CD4-positive, alpha-beta T cell treated with Interferon gamma for 1 hour (primary cell): ENCODE measurements around the gene FRMD5.
A peak's percentile ranks its signal among the peaks of the same experiment; 100 is the strongest.
"Not testable (repeated sequence)": the region's sequence is repeated elsewhere in the genome, so short reads cannot be mapped to it uniquely, and the experiment has no call there.

Experiments
- DNase-seq: peaks from one replicate; pipeline ENCODE4 v3.0.0-alpha.2; 2020

Gene FRMD5

DNA sequence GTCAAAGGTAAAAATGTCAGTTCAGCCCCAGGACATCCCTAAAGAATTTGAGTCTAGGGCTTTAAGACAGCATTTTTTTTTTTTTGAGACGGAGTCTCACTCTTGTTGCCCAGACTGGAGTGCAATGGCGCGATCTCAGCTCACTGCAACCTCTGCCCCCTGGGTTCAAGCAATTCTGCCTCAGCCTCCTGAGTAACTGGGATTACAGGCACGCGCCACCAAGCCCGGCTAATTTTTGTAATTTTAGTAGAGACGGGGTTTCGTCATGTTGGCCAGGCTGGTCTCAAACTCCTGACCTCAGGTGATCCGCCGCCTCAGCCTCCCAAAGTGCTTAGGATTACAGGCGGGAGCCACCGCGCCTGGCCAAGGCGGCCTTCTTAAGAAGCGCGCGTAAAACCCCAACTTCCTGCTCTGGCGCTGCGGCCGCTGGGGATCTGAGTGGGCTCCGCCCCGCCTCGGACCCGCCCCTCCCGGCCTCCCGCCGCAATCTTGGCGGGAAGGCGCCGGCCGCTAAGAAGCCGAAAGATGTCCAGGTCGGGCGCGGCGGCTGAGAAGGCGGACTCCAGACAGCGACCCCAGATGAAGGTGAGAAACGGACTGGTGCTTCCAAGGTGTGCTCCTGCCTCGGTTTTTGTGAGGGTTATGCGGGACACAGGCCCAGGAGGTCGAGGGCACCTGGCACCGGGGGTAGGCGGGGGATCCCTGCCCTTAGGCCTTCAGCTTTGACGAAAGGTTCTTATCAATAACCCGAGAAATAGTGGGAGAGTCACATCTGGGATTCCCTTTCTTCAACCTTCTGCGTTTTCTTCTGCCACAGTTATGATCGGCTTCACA is 368.3 kb downstream of the FRMD5 start, which contains the start of gene WDR76:
Gene WDR76, plus strand, starts transcription at position 495 of the 834 bp plus-strand sequence. Its CDS starts 31 bp downstream, at position 526.
- DNase-seq: peak; percentile 69

GRCh38 chr15:43826029-43826507 is 369.0 kb downstream of the FRMD5 start:
- DNase-seq: no peak

GRCh38 chr15:43825305-43825704 is 369.8 kb downstream of the FRMD5 start:
- DNase-seq: not testable (repeated sequence)

GRCh38 chr15:43824302-43825246 is 370.5 kb downstream of the FRMD5 start, which contains the start of gene MFAP1:
TSS of gene MFAP1 (minus strand) at chr15:43824690. CDS start at chr15:43824569, 121 bp downstream.
- peak; percentile 95 for DNase-seq

DNA sequence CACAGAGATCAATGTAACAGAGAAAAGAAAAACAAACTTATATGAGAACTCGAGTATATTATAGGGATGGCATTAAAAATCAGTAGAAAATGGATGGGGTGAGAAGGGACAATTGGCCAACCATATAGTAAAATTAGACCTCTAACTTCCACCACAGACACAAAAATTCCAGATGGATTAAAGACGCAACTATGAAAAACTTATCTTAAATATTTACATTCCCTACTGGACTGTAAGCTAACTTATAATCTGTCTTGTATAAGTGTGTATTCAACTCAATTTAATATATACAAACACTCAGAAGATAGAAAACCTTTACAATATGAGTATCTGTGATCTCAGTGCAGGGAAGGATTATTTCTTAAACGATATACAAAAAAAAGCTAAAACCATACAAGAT is 373.6 kb downstream of the FRMD5 start:
- DNase-seq: no peak
